Measurements from ENCODE around the gene TUT7. TPM values are rescaled to one million over a fixed set of nuclear protein-coding genes. Genes with fewer than 3 reads are reported as not detected.

The TUT7 gene
- total RNA-seq, 1 experiment from 2014 or later, result 37.4 TPM

DNA sequence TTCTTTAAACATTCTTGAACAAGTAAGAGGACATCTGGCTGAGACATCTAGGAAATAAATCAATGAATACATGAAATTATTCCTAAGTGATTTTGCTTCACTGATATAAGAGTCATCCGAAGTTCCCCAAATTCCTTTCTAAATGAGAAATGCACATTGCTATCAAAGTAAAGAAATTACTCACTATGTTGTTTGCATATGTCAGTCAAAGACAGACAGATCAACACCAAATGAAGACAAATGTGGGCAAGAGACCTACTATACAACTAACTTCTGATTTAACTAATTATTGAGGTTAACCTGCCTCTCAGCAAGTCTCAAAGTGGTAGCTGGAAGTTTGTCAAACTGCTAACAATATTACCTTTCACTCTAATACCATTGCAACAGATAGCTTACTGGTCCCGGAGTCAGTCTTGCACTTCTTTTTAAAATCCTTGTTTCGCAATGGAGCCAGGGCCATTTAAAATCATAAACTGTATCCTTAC is 13.2 kb downstream of the TUT7 start:
- BruUV-seq (replicated peaks), result no TSS peak
- Mint-ChIP-seq H3K27ac (ENCODE audit: low read depth, unreplicated experiment) (peak overlapping the region; percentile 43), H3K4me3 (ENCODE audit: unreplicated experiment) (no peak overlapping the region), H3K36me3 (ENCODE audit: insufficient read depth, unreplicated experiment) (peaks cover 100% of the 10 kb centered on the region), H3K27me3 (ENCODE audit: insufficient read depth, unreplicated experiment) (no peaks in the 10 kb centered on the region), H3K4me1 (ENCODE audit: insufficient read depth, unreplicated experiment) (peaks cover 21% of the 10 kb centered on the region), H3K9me3 (ENCODE audit: unreplicated experiment) (no peaks in the 10 kb centered on the region)
- intact Hi-C loops (cut with micrococcal nuclease), result no loop called here
- ChIA-PET POLR2A (interaction anchor here (0.7 to 7.7 kb wide), 12 partner anchors 9 to 570 kb away, joined by 3 to 68 read pairs (median 8); partner anchors contain the start of genes ISCA1, NAA35 and TUT7), CTCF (interaction anchor here (0.6 to 1.2 kb wide), 3 partner anchors 9 to 22 kb away, joined by 3 to 4 read pairs (median 3); no protein-coding TSS in a partner anchor)
- peak; percentile 48 for DNase-seq (ENCODE audit: unreplicated experiment)
- TF ChIP-seq, protein P1, sequence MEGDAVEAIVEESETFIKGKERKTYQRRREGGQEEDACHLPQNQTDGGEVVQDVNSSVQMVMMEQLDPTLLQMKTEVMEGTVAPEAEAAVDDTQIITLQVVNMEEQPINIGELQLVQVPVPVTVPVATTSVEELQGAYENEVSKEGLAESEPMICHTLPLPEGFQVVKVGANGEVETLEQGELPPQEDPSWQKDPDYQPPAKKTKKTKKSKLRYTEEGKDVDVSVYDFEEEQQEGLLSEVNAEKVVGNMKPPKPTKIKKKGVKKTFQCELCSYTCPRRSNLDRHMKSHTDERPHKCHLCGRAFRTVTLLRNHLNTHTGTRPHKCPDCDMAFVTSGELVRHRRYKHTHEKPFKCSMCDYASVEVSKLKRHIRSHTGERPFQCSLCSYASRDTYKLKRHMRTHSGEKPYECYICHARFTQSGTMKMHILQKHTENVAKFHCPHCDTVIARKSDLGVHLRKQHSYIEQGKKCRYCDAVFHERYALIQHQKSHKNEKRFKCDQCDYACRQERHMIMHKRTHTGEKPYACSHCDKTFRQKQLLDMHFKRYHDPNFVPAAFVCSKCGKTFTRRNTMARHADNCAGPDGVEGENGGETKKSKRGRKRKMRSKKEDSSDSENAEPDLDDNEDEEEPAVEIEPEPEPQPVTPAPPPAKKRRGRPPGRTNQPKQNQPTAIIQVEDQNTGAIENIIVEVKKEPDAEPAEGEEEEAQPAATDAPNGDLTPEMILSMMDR (IDR thresholded peaks at IDR 0.05; ENCODE audit: unreplicated experiment), result no peak

DNA sequence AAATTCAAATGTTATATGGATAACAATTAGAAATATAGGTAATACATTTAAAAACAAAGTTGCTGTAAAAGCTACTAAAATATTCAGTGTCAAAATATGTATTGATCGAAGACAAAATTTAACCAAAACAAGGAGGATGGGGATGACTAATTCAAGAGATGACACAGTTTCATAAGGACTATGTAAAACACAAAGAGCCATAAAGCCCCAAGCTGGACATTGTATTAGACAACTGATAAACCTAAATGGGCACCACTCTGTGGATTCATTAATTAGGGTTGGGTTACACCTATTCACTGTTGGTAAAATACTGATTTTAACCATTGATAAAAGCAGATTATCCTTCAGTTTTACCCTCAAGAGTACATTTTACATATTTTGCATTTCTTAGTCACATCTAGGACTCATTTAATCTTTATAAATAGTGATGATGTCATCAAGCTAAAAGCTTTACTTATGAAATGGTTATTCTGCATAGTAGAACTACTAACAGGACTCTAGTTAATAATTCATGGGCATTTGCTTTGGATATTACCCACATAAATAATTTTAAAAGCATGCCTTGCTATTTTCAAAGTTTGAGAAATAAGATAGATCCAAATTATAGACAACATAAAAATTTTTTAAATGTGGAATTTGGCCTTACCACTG is 13.7 kb downstream of the TUT7 start:
- Mint-ChIP-seq H3K4me1 (ENCODE audit: insufficient read depth, unreplicated experiment) (peaks cover 16% of the 10 kb centered on the region), H3K9me3 (ENCODE audit: unreplicated experiment) (no peaks in the 10 kb centered on the region), H3K27ac (ENCODE audit: low read depth, unreplicated experiment) (peak overlapping the region; percentile 43), H3K27me3 (ENCODE audit: insufficient read depth, unreplicated experiment) (no peaks in the 10 kb centered on the region), H3K36me3 (ENCODE audit: insufficient read depth, unreplicated experiment) (peaks cover 100% of the 10 kb centered on the region), H3K4me3 (ENCODE audit: unreplicated experiment) (no peak overlapping the region)
- POLR2A ChIA-PET, result interaction anchor here (0.9 to 7.7 kb wide), 10 partner anchors 8 to 399 kb away, joined by 3 to 68 read pairs (median 10); partner anchors contain the start of genes ISCA1, NAA35 and TUT7
- CTCF ChIA-PET, result interaction anchor here (1.0 kb wide), 1 partner anchor 21 kb away, joined by 3 read pairs; no protein-coding TSS in a partner anchor
- intact Hi-C loops (cut with micrococcal nuclease), result no loop called here
- no TSS peak for BruUV-seq (replicated peaks)
- TF ChIP-seq, protein P1 (IDR thresholded peaks at IDR 0.05; ENCODE audit: unreplicated experiment), result no peak
- no peak for DNase-seq (ENCODE audit: unreplicated experiment)

DNA sequence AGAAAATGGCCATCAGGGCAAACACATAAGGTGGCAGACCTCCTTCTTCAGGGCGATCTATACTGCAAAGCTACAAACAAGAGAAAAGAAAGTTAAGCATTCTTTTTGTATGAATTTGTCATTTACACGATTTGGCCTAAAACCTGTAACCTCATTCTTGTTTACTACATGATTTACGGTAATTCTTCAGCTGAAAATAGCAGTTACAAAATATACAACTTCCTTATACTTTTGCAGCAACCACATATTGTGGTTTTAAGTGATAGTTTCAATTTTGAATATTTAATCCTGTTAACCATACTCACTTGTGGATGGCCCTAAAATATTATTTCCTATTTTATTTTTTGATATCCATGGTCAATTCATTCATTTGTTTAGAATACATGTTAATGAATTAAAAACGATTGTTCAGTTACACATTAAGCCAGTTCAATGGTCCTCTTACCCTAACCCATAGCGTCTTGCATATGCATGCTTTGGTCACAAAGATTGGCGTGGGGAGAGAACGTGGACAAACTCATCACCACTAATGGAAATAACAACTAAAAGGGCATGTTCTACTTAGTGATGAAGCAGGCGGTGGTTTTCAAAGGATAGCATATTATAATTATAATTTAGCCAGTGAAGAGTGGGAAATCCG is 16.6 kb downstream of the TUT7 start:
- POLR2A ChIA-PET, result interaction anchor here (0.9 to 7.7 kb wide), 6 partner anchors 12 to 69 kb away, joined by 3 to 68 read pairs (median 6); partner anchors contain the start of gene TUT7
- intact Hi-C loops (cut with micrococcal nuclease), result no loop called here
- Mint-ChIP-seq H3K9me3 (ENCODE audit: unreplicated experiment) (no peaks in the 10 kb centered on the region), H3K27me3 (ENCODE audit: insufficient read depth, unreplicated experiment) (no peaks in the 10 kb centered on the region), H3K36me3 (ENCODE audit: insufficient read depth, unreplicated experiment) (peaks cover 99% of the 10 kb centered on the region), H3K27ac (ENCODE audit: low read depth, unreplicated experiment) (no peak overlapping the region), H3K4me3 (ENCODE audit: unreplicated experiment) (no peak overlapping the region), H3K4me1 (ENCODE audit: insufficient read depth, unreplicated experiment) (peaks cover 11% of the 10 kb centered on the region)
- DNase-seq (ENCODE audit: unreplicated experiment), result no peak
- no TSS peak for BruUV-seq (replicated peaks)
- CTCF ChIA-PET, result no interaction called here
- TF ChIP-seq, protein P1 (IDR thresholded peaks at IDR 0.05; ENCODE audit: unreplicated experiment), result no peak

DNA sequence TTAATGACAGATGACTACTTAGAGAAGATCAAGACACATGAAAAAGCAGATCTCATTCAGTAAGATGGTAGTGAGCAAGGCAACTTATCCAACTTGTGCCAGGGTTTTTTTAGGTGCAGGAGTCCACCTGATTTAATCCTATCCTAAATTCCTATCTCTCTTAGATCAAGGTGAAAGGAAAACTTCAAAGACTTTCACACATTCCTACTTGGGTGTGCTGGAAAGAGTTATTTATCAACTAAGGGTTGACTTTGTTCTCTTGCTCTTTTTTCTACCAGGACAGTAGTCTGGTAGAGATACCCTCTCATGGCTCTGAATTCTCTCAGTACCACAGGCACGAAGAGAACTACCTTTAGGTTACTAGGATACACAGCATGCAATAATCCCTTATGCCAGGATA is 18.2 kb downstream of the TUT7 start:
- TF ChIP-seq, protein P1 (IDR thresholded peaks at IDR 0.05; ENCODE audit: unreplicated experiment), result no peak
- POLR2A ChIA-PET, result no interaction called here
- no TSS peak for BruUV-seq (replicated peaks)

More for the DNA sequence above, 18.2 kb downstream of the TUT7 start:
- Mint-ChIP-seq H3K4me1 (ENCODE audit: insufficient read depth, unreplicated experiment) (peaks cover under 1% of the 10 kb centered on the region), H3K4me3 (ENCODE audit: unreplicated experiment) (no peak overlapping the region), H3K27me3 (ENCODE audit: insufficient read depth, unreplicated experiment) (no peaks in the 10 kb centered on the region), H3K36me3 (ENCODE audit: insufficient read depth, unreplicated experiment) (peaks cover 96% of the 10 kb centered on the region), H3K27ac (ENCODE audit: low read depth, unreplicated experiment) (no peak overlapping the region), H3K9me3 (ENCODE audit: unreplicated experiment) (no peaks in the 10 kb centered on the region)
- no peak for DNase-seq (ENCODE audit: unreplicated experiment)
- CTCF ChIA-PET, result no interaction called here
- intact Hi-C loops (cut with micrococcal nuclease), result no loop called here

All from MCF 10A (cell line).